H1 (cell line): ENCODE results near the gene ERH. TPM values are rescaled to one million over a fixed set of nuclear protein-coding genes. Genes with fewer than 3 reads are reported as not detected.

Source experiments
- CTCF ChIA-PET: fragments of 300-600 bp; sonication (Branson Sonifier 250); formaldehyde crosslinking; loops from one replicate; lab custom pipeline; 2021; ENCODE audit not compliant: partially characterized antibody; lab: Charles Lee
- POLR2A ChIA-PET: fragments of 300-600 bp; sonication (Branson Sonifier 250); formaldehyde crosslinking; loops from one replicate; lab custom pipeline; 2021; ENCODE audit warnings: inconsistent platforms; ENCODE audit not compliant: partially characterized antibody; lab: Charles Lee
- DNase-seq, 2 experiments: peaks; one replicate each; pipeline versions ENCODE4 v3.0.0 to v3.0.0-alpha.2; 2010 to 2022; ENCODE audit warnings: low spot score in 2 of 2, low read depth in 1 of 2, mixed read lengths in 1 of 2
- FAIRE-seq: peaks from 2 replicates; lab custom pipeline; 2011; peaks lifted over from hg19 to GRCh38; lab: Jason Lieb, UNC
- H2AFZ ChIP-seq: 2 replicates; pipeline ENCODE4 v1.8.1; 2012; ENCODE audit warnings: low read length, inconsistent platforms
- H2AK5ac ChIP-seq: 2 replicates; pipeline ENCODE4 v1.6.1; 2013; ENCODE audit warnings: low read depth, low read length
- H2BK120ac ChIP-seq: replicated peaks from 2 replicates; pipeline ENCODE3; 2013; ENCODE audit warnings: low read depth, low read length, inconsistent platforms
- H2BK12ac ChIP-seq: 2 replicates; pipeline ENCODE4 v1.6.1; 2013; ENCODE audit warnings: low read depth, low read length
- H2BK15ac ChIP-seq: 2 replicates; pipeline ENCODE4 v1.6.1; 2013; ENCODE audit warnings: low read length
- H2BK20ac ChIP-seq: 2 replicates; pipeline ENCODE4 v1.6.1; 2013; ENCODE audit warnings: low read length
- H2BK5ac ChIP-seq: 2 replicates; pipeline ENCODE4 v1.6.1; 2013; ENCODE audit warnings: low read depth, low read length
- H3K14ac ChIP-seq: 2 replicates; pipeline ENCODE4 v1.6.1; 2013; ENCODE audit warnings: inconsistent platforms; ENCODE audit not compliant: insufficient read length
- H3K18ac ChIP-seq: 2 replicates; pipeline ENCODE4 v1.6.1; 2013; ENCODE audit warnings: low read length; ENCODE audit errors: extremely low read depth
- H3K23ac ChIP-seq: 2 replicates; pipeline ENCODE4 v1.6.1; 2013; ENCODE audit warnings: inconsistent platforms; ENCODE audit not compliant: insufficient read length
- H3K23me2 ChIP-seq: 2 replicates; pipeline ENCODE4 v1.6.1; 2013; ENCODE audit warnings: low read depth, low read length
- H3K27ac ChIP-seq: 2 replicates; pipeline ENCODE4 v1.6.1; 2011; ENCODE audit warnings: low read depth, low read length, inconsistent platforms
- H3K27me3 ChIP-seq, 4 experiments: replicated peaks in 1 of 4; 1 replicate in 1 of 4; 2 replicates in 3 of 4; pipeline versions ENCODE4 v1.6.1 to v1.8.1; 2011 to 2013; ENCODE audit warnings: low read length in 3 of 4, mild to moderate bottlenecking in 3 of 4, inconsistent platforms in 2 of 4, mixed read lengths in 2 of 4, moderate library complexity in 1 of 4; ENCODE audit not compliant: control insufficient read depth in 3 of 4, insufficient read depth in 3 of 4; ENCODE audit errors: extremely low read depth in 1 of 4
- H3K36me3 ChIP-seq, 4 experiments: 2 replicates each; pipeline versions ENCODE4 v1.6.1 to v1.8.1; 2011 to 2013; ENCODE audit warnings: mild to moderate bottlenecking in 4 of 4, low read length in 3 of 4, moderate library complexity in 2 of 4, control low read depth in 1 of 4, inconsistent platforms in 1 of 4; ENCODE audit not compliant: insufficient read depth in 4 of 4, control insufficient read depth in 2 of 4
- H3K4ac ChIP-seq: replicated peaks from 2 replicates; pipeline ENCODE3; 2013; ENCODE audit warnings: low read length, low read depth, mixed read lengths, inconsistent platforms; ENCODE audit not compliant: insufficient read length
- H3K4me1 ChIP-seq, 4 experiments: replicated peaks in 1 of 4; 1 replicate in 1 of 4; 2 replicates in 3 of 4; pipeline versions ENCODE4 v1.6.1 to v1.8.1; 2011 to 2013; ENCODE audit warnings: low read length in 3 of 4, inconsistent platforms in 2 of 4, mixed read lengths in 1 of 4; ENCODE audit not compliant: insufficient read depth in 4 of 4, control insufficient read depth in 3 of 4
- H3K4me2 ChIP-seq, 2 experiments: 2 replicates each; pipeline versions ENCODE4 v1.6.1 to v1.8.1; 2011 to 2013; ENCODE audit warnings: low read depth in 2 of 2, low read length in 2 of 2, control low read depth in 1 of 2, inconsistent platforms in 1 of 2, mild to moderate bottlenecking in 1 of 2; ENCODE audit not compliant: insufficient read depth in 1 of 2
- H3K4me3 ChIP-seq, 4 experiments: fragments of 200-600, 300-600 bp in 1 of 4; sonication (generic), shearing (Covaris generic), sonication (Bioruptor Twin) in 1 of 4; 2 replicates each; pipeline versions ENCODE4 v1.5.1 to v1.8.1; 2011 to 2016; ENCODE audit warnings: low read length in 4 of 4, low read depth in 3 of 4, control low read depth in 2 of 4, inconsistent platforms in 2 of 4, mild to moderate bottlenecking in 2 of 4, mixed read lengths in 1 of 4, moderate library complexity in 1 of 4; ENCODE audit not compliant: insufficient read depth in 2 of 4; ENCODE audit errors: extremely low read depth in 1 of 4
- H3K56ac ChIP-seq: replicated peaks from 2 replicates; pipeline ENCODE3; 2013; ENCODE audit warnings: low read depth, mild to moderate bottlenecking, mixed read lengths, low read length, inconsistent platforms; ENCODE audit not compliant: insufficient read length
- H3K79me1 ChIP-seq: 2 replicates; pipeline ENCODE4 v1.6.1; 2013; ENCODE audit warnings: low read depth, low read length, control low read depth
- H3K79me2 ChIP-seq, 2 experiments: 2 replicates each; pipeline versions ENCODE4 v1.6.1 to v1.8.1; 2012 to 2013; ENCODE audit warnings: low read length in 2 of 2, mild to moderate bottlenecking in 2 of 2, inconsistent platforms in 1 of 2; ENCODE audit not compliant: insufficient read depth in 2 of 2, control insufficient read depth in 1 of 2
- H3K9ac ChIP-seq, 4 experiments: replicated peaks in 1 of 4; 1 replicate in 1 of 4; 2 replicates in 3 of 4; pipeline versions ENCODE4 v1.6.1 to v1.8.1; 2011 to 2013; ENCODE audit warnings: low read depth in 3 of 4, low read length in 3 of 4, control low read depth in 2 of 4, mild to moderate bottlenecking in 2 of 4, moderate library complexity in 2 of 4, inconsistent platforms in 1 of 4; ENCODE audit errors: extremely low read depth in 1 of 4
- H3K9me3 ChIP-seq, 2 experiments: 2 replicates each; pipeline versions ENCODE4 v1.6.1 to v1.8.1; 2012 to 2013; ENCODE audit warnings: mild to moderate bottlenecking in 2 of 2, moderate library complexity in 2 of 2, control low read depth in 1 of 2, inconsistent platforms in 1 of 2, low read depth in 1 of 2, low read length in 1 of 2, mixed read lengths in 1 of 2; ENCODE audit not compliant: insufficient read depth in 2 of 2
- H4K20me1 ChIP-seq, 2 experiments: replicated peaks in 1 of 2; 2 replicates each; pipeline versions ENCODE3 to v1.8.1; 2011 to 2013; ENCODE audit warnings: inconsistent platforms in 2 of 2, low read length in 2 of 2, mild to moderate bottlenecking in 1 of 2; ENCODE audit not compliant: insufficient read depth in 2 of 2, control insufficient read depth in 1 of 2
- H4K5ac ChIP-seq: 2 replicates; pipeline ENCODE4 v1.6.1; 2013; ENCODE audit warnings: low read length, low read depth, mixed read lengths, inconsistent platforms; ENCODE audit not compliant: insufficient read length
- H4K8ac ChIP-seq: 2 replicates; pipeline ENCODE4 v1.8.0; 2013; ENCODE audit warnings: mild to moderate bottlenecking, moderate library complexity, low read length, inconsistent platforms; ENCODE audit not compliant: insufficient read depth; ENCODE audit errors: extremely low read depth
- H4K91ac ChIP-seq: replicated peaks from 2 replicates; pipeline ENCODE3; 2013; ENCODE audit warnings: low read length, mixed read lengths, inconsistent platforms; ENCODE audit not compliant: insufficient read length
- ATF3 ChIP-seq: IDR thresholded peaks from 2 replicates; pipeline ENCODE4 v1.6.1; 2011; ENCODE audit warnings: low read depth, mild to moderate bottlenecking, low read length; ENCODE audit not compliant: insufficient read depth
- EP300 ChIP-seq, 2 experiments: IDR thresholded peaks; 1 replicate in 1 of 2; 2 replicates in 1 of 2; pipeline ENCODE4 v1.6.1; 2011 to 2012; ENCODE audit warnings: low read depth in 2 of 2, low read length in 2 of 2, mild to moderate bottlenecking in 2 of 2, borderline replicate concordance in 1 of 2, inconsistent platforms in 1 of 2, moderate library complexity in 1 of 2
- MAX ChIP-seq: IDR thresholded peaks from 2 replicates; pipeline ENCODE4 v1.6.1; 2012; ENCODE audit warnings: inconsistent platforms
- TAF7 ChIP-seq: optimal IDR thresholded peaks from 2 replicates; pipeline ENCODE3; 2011; ENCODE audit warnings: low read depth, mild to moderate bottlenecking, inconsistent platforms, low read length, moderate library complexity, borderline replicate concordance
- polyA plus RNA-seq, 7 experiments: library from polyadenylated mRNA; depleted of rRNA in 3 of 7; stranded (reverse) in 5 of 7; unstranded in 2 of 7; fragments of >200 nt in 5 of 7; fragments of 200-250 nt in 2 of 7; gene quantifications; 1 replicate in 5 of 7; 2 replicates in 1 of 7; 4 replicates in 1 of 7; pipeline versions ENCODE4 v1.2.1 to v1.2.3, GENCODE V29; 2011 to 2013; ENCODE audit warnings: missing spikeins in 2 of 7, mixed read lengths in 2 of 7
- total RNA-seq: library from RNA; stranded (reverse); fragmentation: NEBNext Ultra II Directional; extraction: Animal tissue kit (Norgen Biotek cat#: 25700); gene quantifications from 2 replicates; pipeline ENCODE4 v1.2.1, GENCODE V29; 2021
- TF ChIP-seq, protein P1 (sequence below): IDR thresholded peaks from 2 replicates; pipeline ENCODE4 v1.6.1; 2011; ENCODE audit warnings: low read length, improper control_type of control experiment

The ERH gene
- total and polyA plus RNA-seq, 2 of the 8 experiments (the other 6 are each of a cell fraction or from before 2014, with no cell fraction given) = 329 to 454 TPM

- H4K8ac ChIP-seq = no peak overlapping the region
- CTCF ChIA-PET = no interaction called here
- FAIRE-seq = no peak
Observed at GRCh38 chr14:69429643-69430042, 31.5 kb upstream of the ERH start.

More at GRCh38 chr14:69429643-69430042, 31.5 kb upstream of the ERH start:
- H4K5ac ChIP-seq = no peak overlapping the region
- peaks cover 0 to 7% (median 1%) of the 10 kb centered on the region in 4 experiments; a peak in 2 of 8 replicates for H3K36me3 ChIP-seq
- no peak overlapping the region for H4K91ac ChIP-seq
- H3K56ac ChIP-seq = no peak overlapping the region
- H2BK20ac ChIP-seq = no peak overlapping the region
- H4K20me1 ChIP-seq = no peaks in the 10 kb centered on the region
- no peak overlapping the region for H3K23ac ChIP-seq
- H3K27me3 ChIP-seq = no peaks in the 10 kb centered on the region
- DNase-seq = no peak
- H2BK15ac ChIP-seq = no peak overlapping the region
- H3K9ac ChIP-seq = no peak overlapping the region
- no peak overlapping the region for H2AK5ac ChIP-seq
- no peak overlapping the region for H3K4me3 ChIP-seq
- no peak overlapping the region for H2BK5ac ChIP-seq
- H3K18ac ChIP-seq = no peak overlapping the region
- no peaks in the 10 kb centered on the region for H3K23me2 ChIP-seq
- H3K9me3 ChIP-seq = no peaks in the 10 kb centered on the region
- peaks cover 0 to 7% of the 10 kb centered on the region in 2 experiments; a peak in 2 of 4 replicates for H3K79me2 ChIP-seq
- H3K27ac ChIP-seq = no peak overlapping the region
- no peak overlapping the region for H2BK12ac ChIP-seq
- H3K4me2 ChIP-seq = no peak overlapping the region
- H3K14ac ChIP-seq = no peak overlapping the region
- no peak overlapping the region for H3K4ac ChIP-seq
- no peak for TF ChIP-seq MAX
- TF ChIP-seq, protein P1, sequence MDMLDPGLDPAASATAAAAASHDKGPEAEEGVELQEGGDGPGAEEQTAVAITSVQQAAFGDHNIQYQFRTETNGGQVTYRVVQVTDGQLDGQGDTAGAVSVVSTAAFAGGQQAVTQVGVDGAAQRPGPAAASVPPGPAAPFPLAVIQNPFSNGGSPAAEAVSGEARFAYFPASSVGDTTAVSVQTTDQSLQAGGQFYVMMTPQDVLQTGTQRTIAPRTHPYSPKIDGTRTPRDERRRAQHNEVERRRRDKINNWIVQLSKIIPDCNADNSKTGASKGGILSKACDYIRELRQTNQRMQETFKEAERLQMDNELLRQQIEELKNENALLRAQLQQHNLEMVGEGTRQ = no peak
- TF ChIP-seq EP300 (IDR thresholded peaks at IDR 0.05; ENCODE audit: borderline replicate concordance in 1 of 2, low read depth in 2 of 2, low read length in 2 of 2) = no peak
- no peak for TF ChIP-seq TAF7
- no peak for TF ChIP-seq ATF3
- H3K79me1 ChIP-seq = peaks cover 3% of the 10 kb centered on the region; the same call in 1 of the 2 replicates
- H2BK120ac ChIP-seq = no peak overlapping the region
- H3K4me1 ChIP-seq = no peaks in the 10 kb centered on the region
- no peak overlapping the region for H2AFZ ChIP-seq
- POLR2A ChIA-PET = no interaction called here
